Neural progenitor cell (in vitro differentiated cells): ENCODE measurements around the gene LRRC47.

ENCODE experiments used
- EZH2phosphoT487 ChIP-seq: fragments of 200-600 bp; sonication (generic); IDR thresholded peaks from 2 replicates; pipeline ENCODE4 v1.6.1; 2017; ENCODE audit warnings: antibody characterized with exemption
- TF ChIP-seq, protein P1 (sequence below): fragments of 200-600 bp; sonication (generic); IDR thresholded peaks from 2 replicates; pipeline ENCODE4 v1.5.1; 2017; ENCODE audit warnings: antibody characterized with exemption, mild to moderate bottlenecking

DNA sequence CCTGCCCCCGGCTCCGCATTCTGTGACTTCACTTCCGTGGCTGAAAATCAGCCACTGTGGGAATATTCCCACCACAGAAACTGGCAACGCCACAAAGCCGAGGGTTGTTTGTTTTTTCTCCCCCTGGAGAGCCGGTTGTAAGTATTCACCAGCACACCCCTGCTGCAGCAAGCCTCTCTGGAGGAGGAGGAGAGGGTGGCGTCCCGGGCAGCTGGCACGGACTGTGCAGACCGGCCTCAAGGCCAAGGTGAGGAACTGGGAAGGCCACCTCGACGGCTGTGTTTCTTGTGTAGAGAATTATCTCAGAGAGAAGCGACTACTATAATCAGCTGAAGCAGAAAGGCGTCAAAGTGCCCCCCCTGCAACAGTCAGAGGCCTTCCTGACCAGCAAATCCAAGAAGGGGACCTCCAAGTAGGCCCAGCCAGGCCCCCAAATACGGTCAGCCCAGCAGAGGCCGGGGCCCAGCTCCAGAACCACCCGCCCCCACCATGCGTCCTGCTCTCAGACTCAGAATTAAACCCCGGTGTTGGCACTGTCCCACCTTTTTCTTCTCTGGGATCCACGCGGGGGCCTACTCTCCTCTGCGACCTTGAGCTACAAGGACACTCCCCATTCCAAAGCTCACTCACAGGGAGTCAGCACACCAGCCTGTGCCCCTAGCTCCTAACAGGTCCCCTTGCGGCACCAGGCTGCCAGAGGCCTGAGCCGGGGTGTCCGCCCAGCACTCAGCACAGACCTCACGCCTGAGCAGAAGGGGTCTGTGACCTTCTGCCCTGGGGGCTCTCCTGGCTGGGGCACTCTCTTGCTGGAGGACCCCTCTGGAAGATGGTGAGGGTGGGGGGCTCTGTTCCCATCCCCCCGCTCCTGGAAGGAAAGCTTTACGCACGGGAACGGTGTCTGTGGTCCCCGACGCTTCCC, 24.9 kb downstream of the LRRC47 start:
- TF ChIP-seq, protein P1, sequence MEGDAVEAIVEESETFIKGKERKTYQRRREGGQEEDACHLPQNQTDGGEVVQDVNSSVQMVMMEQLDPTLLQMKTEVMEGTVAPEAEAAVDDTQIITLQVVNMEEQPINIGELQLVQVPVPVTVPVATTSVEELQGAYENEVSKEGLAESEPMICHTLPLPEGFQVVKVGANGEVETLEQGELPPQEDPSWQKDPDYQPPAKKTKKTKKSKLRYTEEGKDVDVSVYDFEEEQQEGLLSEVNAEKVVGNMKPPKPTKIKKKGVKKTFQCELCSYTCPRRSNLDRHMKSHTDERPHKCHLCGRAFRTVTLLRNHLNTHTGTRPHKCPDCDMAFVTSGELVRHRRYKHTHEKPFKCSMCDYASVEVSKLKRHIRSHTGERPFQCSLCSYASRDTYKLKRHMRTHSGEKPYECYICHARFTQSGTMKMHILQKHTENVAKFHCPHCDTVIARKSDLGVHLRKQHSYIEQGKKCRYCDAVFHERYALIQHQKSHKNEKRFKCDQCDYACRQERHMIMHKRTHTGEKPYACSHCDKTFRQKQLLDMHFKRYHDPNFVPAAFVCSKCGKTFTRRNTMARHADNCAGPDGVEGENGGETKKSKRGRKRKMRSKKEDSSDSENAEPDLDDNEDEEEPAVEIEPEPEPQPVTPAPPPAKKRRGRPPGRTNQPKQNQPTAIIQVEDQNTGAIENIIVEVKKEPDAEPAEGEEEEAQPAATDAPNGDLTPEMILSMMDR: no peak
- TF ChIP-seq EZH2phosphoT487: no peak
